ENCODE data around the gene ABCC1.
A peak's percentile ranks its signal among the peaks of the same experiment; 100 is the strongest.

The ABCC1 gene

DNA sequence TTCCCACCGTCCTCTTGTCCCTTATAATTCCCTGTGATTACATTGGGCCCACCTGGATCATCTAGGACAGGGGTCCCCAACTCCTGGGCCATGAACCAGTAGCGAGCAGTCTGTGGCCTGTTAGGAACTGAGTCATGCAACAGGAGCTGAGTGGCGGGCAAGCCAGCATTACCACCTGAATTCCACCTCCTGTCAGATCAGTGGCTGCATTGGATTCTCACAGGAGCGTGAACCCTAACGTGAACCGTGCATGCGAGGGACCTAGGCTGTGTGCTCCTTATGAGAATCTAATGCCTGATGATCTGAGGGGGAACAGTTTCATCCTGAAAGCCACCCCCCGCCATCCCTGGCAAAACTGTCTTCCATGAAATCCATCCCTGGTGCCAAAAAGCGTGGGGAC, 36.8 kb downstream of the ABCC1 start:
- Histone ChIP-seq H3K27ac (ENCODE audit: extremely low read depth, low read depth, low read length) (no peak overlapping the region), H3K4me1 (ENCODE audit: control insufficient read depth, insufficient read depth, low read length) (peaks cover 16% of the 10 kb centered on the region), H3K9me3 (ENCODE audit: control insufficient read depth, insufficient read depth, low read depth, low read length) (no peaks in the 10 kb centered on the region), H3K36me3 (ENCODE audit: control insufficient read depth in 2 of 2, insufficient read depth in 1 of 2, low read length in 2 of 2) (no peaks in the 10 kb centered on the region), H3K4me3 (ENCODE audit: low read depth, low read length) (no peak overlapping the region)
- ChIA-PET CTCF (no interaction called here), POLR2A (no interaction called here)
- TF ChIP-seq, protein P1, sequence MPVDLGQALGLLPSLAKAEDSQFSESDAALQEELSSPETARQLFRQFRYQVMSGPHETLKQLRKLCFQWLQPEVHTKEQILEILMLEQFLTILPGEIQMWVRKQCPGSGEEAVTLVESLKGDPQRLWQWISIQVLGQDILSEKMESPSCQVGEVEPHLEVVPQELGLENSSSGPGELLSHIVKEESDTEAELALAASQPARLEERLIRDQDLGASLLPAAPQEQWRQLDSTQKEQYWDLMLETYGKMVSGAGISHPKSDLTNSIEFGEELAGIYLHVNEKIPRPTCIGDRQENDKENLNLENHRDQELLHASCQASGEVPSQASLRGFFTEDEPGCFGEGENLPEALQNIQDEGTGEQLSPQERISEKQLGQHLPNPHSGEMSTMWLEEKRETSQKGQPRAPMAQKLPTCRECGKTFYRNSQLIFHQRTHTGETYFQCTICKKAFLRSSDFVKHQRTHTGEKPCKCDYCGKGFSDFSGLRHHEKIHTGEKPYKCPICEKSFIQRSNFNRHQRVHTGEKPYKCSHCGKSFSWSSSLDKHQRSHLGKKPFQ (tag by site-specific recombination; IDR thresholded peaks at IDR 0.05): no peak
- no peak for TF ChIP-seq ZNF664 (tag by site-specific recombination; IDR thresholded peaks at IDR 0.05)
- no peak for TF ChIP-seq PRDM1 (tag by site-specific recombination; IDR thresholded peaks at IDR 0.05)

DNA sequence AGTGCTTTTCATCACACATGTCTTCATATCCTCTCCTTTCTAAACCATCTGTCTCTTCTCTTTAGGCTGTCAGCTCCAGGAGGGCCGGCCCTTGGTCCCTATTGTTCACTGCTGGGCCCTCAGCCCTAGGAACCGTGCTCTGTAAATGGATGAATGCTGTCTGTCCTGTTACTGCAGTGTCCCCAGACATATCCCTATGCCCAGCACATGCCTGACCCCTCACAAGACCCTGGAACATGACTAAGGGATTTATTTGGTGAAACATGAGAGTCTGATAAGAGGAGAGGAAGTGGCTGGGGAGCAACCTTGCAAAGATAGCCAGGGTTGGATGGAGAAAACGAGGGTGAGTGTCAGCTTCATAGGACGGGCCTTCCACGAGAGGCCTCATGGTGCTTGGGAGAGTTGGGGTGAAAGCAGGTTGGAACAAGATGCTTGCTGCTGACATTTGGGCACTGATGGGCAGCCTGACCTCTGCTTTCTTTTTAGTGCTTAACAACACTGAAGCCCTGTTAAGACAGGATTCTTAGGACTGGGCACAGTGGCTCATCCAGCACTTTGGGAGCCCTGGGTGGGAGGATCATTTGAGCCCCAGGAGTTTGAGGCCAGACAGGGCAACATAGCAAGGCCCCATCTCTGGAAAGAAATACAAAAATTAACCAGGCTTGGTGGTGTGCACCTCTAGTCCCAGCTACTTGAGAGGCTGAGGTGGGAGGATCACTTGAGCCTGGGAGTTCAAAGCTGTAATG, 39.0 kb downstream of the ABCC1 start:
- peaks cover 0 to 3% of the 10 kb centered on the region in 2 experiments; a peak in 1 of 3 replicates for H3K36me3 ChIP-seq (ENCODE audit: control insufficient read depth in 2 of 2, insufficient read depth in 1 of 2, low read length in 2 of 2)
- H3K9me3 ChIP-seq (ENCODE audit: control insufficient read depth, insufficient read depth, low read depth, low read length): no peaks in the 10 kb centered on the region
- POLR2A ChIA-PET: interaction anchor here (0.6 kb wide), 1 partner anchor 100 kb away, joined by 4 read pairs; the partner anchor contains the start of gene CEP20
- no peak overlapping the region for H3K27ac ChIP-seq (ENCODE audit: extremely low read depth, low read depth, low read length)
- CTCF ChIA-PET: no interaction called here
- peaks cover 16% of the 10 kb centered on the region for H3K4me1 ChIP-seq (ENCODE audit: control insufficient read depth, insufficient read depth, low read length)
- H3K4me3 ChIP-seq (ENCODE audit: low read depth, low read length): no peak overlapping the region
- TF ChIP-seq ZNF830 (tag by site-specific recombination; IDR thresholded peaks at IDR 0.05; ENCODE audit: low read depth) (no peak), SCRT2 (tag by site-specific recombination; IDR thresholded peaks at IDR 0.05) (no peak), ZNF311 (tag by site-specific recombination; IDR thresholded peaks at IDR 0.05; ENCODE audit: borderline replicate concordance) (no peak), ZNF48 (tag by site-specific recombination; IDR thresholded peaks at IDR 0.05) (no peak), ZNF274 (IDR thresholded peaks at IDR 0.05; ENCODE audit: low read length) (no peak), ZNF274 (tag by site-specific recombination; IDR thresholded peaks at IDR 0.05; ENCODE audit: borderline replicate concordance) (no peak), ZNF155 (tag by site-specific recombination; IDR thresholded peaks at IDR 0.05) (no peak), ZNF133 (tag by site-specific recombination; IDR thresholded peaks at IDR 0.05) (no peak), IKZF3 (tag by site-specific recombination; IDR thresholded peaks at IDR 0.05) (no peak), FEZF1 (tag by site-specific recombination; IDR thresholded peaks at IDR 0.05) (no peak), ZBTB48 (tag by site-specific recombination; IDR thresholded peaks at IDR 0.05) (0 out of 2 replicates have a peak, but pooled peaks have one; percentile 50), ZNF121 (tag by site-specific recombination; IDR thresholded peaks at IDR 0.05) (peak; percentile 70), ZNF610 (tag by site-specific recombination; IDR thresholded peaks at IDR 0.05; ENCODE audit: borderline replicate concordance) (no peak)
- TF ChIP-seq, protein P2, sequence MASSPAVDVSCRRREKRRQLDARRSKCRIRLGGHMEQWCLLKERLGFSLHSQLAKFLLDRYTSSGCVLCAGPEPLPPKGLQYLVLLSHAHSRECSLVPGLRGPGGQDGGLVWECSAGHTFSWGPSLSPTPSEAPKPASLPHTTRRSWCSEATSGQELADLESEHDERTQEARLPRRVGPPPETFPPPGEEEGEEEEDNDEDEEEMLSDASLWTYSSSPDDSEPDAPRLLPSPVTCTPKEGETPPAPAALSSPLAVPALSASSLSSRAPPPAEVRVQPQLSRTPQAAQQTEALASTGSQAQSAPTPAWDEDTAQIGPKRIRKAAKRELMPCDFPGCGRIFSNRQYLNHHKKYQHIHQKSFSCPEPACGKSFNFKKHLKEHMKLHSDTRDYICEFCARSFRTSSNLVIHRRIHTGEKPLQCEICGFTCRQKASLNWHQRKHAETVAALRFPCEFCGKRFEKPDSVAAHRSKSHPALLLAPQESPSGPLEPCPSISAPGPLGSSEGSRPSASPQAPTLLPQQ (tag by site-specific recombination; IDR thresholded peaks at IDR 0.05): no peak
- TF ChIP-seq, protein P3, sequence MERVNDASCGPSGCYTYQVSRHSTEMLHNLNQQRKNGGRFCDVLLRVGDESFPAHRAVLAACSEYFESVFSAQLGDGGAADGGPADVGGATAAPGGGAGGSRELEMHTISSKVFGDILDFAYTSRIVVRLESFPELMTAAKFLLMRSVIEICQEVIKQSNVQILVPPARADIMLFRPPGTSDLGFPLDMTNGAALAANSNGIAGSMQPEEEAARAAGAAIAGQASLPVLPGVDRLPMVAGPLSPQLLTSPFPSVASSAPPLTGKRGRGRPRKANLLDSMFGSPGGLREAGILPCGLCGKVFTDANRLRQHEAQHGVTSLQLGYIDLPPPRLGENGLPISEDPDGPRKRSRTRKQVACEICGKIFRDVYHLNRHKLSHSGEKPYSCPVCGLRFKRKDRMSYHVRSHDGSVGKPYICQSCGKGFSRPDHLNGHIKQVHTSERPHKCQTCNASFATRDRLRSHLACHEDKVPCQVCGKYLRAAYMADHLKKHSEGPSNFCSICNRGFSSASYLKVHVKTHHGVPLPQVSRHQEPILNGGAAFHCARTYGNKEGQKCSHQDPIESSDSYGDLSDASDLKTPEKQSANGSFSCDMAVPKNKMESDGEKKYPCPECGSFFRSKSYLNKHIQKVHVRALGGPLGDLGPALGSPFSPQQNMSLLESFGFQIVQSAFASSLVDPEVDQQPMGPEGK (tag by site-specific recombination; IDR thresholded peaks at IDR 0.05): no peak
- TF ChIP-seq, protein P4, sequence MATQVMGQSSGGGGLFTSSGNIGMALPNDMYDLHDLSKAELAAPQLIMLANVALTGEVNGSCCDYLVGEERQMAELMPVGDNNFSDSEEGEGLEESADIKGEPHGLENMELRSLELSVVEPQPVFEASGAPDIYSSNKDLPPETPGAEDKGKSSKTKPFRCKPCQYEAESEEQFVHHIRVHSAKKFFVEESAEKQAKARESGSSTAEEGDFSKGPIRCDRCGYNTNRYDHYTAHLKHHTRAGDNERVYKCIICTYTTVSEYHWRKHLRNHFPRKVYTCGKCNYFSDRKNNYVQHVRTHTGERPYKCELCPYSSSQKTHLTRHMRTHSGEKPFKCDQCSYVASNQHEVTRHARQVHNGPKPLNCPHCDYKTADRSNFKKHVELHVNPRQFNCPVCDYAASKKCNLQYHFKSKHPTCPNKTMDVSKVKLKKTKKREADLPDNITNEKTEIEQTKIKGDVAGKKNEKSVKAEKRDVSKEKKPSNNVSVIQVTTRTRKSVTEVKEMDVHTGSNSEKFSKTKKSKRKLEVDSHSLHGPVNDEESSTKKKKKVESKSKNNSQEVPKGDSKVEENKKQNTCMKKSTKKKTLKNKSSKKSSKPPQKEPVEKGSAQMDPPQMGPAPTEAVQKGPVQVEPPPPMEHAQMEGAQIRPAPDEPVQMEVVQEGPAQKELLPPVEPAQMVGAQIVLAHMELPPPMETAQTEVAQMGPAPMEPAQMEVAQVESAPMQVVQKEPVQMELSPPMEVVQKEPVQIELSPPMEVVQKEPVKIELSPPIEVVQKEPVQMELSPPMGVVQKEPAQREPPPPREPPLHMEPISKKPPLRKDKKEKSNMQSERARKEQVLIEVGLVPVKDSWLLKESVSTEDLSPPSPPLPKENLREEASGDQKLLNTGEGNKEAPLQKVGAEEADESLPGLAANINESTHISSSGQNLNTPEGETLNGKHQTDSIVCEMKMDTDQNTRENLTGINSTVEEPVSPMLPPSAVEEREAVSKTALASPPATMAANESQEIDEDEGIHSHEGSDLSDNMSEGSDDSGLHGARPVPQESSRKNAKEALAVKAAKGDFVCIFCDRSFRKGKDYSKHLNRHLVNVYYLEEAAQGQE (tag by site-specific recombination; IDR thresholded peaks at IDR 0.05): no peak
- TF ChIP-seq, protein P5, sequence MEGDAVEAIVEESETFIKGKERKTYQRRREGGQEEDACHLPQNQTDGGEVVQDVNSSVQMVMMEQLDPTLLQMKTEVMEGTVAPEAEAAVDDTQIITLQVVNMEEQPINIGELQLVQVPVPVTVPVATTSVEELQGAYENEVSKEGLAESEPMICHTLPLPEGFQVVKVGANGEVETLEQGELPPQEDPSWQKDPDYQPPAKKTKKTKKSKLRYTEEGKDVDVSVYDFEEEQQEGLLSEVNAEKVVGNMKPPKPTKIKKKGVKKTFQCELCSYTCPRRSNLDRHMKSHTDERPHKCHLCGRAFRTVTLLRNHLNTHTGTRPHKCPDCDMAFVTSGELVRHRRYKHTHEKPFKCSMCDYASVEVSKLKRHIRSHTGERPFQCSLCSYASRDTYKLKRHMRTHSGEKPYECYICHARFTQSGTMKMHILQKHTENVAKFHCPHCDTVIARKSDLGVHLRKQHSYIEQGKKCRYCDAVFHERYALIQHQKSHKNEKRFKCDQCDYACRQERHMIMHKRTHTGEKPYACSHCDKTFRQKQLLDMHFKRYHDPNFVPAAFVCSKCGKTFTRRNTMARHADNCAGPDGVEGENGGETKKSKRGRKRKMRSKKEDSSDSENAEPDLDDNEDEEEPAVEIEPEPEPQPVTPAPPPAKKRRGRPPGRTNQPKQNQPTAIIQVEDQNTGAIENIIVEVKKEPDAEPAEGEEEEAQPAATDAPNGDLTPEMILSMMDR (tag by site-specific recombination; IDR thresholded peaks at IDR 0.05): no peak
- TF ChIP-seq, protein P6, sequence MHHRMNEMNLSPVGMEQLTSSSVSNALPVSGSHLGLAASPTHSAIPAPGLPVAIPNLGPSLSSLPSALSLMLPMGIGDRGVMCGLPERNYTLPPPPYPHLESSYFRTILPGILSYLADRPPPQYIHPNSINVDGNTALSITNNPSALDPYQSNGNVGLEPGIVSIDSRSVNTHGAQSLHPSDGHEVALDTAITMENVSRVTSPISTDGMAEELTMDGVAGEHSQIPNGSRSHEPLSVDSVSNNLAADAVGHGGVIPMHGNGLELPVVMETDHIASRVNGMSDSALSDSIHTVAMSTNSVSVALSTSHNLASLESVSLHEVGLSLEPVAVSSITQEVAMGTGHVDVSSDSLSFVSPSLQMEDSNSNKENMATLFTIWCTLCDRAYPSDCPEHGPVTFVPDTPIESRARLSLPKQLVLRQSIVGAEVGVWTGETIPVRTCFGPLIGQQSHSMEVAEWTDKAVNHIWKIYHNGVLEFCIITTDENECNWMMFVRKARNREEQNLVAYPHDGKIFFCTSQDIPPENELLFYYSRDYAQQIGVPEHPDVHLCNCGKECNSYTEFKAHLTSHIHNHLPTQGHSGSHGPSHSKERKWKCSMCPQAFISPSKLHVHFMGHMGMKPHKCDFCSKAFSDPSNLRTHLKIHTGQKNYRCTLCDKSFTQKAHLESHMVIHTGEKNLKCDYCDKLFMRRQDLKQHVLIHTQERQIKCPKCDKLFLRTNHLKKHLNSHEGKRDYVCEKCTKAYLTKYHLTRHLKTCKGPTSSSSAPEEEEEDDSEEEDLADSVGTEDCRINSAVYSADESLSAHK (tag by site-specific recombination; IDR thresholded peaks at IDR 0.05): no peak
